Fibroblast of upper back skin (primary cell): ENCODE results near the gene ERN1.

Experiments used
- DNase-seq: peaks from one replicate; pipeline ENCODE4 v3.0.0-alpha.2; 2013

Gene ERN1

GRCh38 chr17:64056269-64057005, 73.5 kb downstream of the ERN1 start:
- no peak for DNase-seq

GRCh38 chr17:64055183-64056142, 74.5 kb downstream of the ERN1 start:
- DNase-seq, result no peak

DNA sequence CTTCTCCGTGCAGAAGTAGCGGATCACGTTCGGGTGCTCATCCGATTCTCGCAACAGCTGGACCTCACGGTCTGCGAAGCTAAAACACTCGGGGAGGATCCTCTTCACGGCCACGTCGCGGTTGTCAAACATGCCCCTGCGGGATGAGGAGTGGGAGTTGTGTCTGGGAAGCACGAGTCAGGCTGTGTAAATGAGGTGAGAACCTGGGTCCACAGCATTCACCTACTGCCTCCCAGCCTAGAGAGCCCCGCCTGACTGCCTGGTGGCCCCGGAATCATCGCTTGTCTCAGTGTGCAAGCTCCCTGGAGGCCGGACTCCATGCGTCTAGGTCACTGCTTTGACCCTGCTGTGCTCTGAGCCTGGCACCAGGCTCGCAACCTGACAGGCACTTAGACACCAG, 75.6 kb downstream of the ERN1 start:
- DNase-seq, result no peak

DNA sequence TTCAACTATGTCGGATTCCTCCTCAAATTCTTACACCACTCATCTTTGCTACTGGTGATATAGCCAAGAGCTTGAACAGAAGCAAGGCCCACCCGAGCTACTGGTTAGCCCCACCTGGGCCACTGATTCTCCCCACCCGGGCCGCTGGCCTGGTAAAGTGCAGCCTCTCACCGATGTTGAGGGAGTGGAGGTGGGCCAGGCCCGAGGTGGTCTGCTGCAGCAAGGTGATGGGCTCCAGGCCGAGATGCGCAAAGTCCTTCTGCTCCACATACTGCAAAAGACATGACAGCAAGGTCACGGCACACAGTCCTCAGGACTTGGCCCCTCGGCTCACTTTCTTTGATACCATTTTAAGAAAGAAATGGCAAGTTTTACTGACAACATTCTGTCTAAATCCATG, 76.8 kb downstream of the ERN1 start:
- no peak for DNase-seq

- no peak for DNase-seq
Observed at GRCh38 chr17:64051153-64051552, 78.8 kb downstream of the ERN1 start.

DNA sequence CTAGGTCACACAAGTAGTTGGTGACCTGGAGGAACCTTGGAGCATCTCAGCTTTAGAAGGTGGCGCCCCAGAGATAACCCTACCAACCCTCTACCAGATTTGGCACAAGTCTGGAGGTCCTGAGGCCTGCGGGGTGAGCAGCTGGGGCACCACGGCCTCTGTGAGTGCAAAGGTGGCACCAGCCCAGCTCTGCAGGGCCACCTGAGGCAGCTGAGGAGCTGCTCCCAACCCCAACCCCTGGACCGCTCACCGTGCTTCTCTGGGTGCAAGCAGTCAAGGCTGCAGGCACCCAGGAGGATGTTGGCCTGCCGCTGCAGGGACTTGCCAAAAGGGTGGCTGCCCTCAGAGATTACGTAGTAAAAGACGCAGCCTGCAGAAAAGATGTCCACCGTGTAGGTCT, 81.1 kb downstream of the ERN1 start:
- no peak for DNase-seq

GRCh38 chr17:64045176-64045575, 84.8 kb downstream of the ERN1 start:
- no peak for DNase-seq

DNA sequence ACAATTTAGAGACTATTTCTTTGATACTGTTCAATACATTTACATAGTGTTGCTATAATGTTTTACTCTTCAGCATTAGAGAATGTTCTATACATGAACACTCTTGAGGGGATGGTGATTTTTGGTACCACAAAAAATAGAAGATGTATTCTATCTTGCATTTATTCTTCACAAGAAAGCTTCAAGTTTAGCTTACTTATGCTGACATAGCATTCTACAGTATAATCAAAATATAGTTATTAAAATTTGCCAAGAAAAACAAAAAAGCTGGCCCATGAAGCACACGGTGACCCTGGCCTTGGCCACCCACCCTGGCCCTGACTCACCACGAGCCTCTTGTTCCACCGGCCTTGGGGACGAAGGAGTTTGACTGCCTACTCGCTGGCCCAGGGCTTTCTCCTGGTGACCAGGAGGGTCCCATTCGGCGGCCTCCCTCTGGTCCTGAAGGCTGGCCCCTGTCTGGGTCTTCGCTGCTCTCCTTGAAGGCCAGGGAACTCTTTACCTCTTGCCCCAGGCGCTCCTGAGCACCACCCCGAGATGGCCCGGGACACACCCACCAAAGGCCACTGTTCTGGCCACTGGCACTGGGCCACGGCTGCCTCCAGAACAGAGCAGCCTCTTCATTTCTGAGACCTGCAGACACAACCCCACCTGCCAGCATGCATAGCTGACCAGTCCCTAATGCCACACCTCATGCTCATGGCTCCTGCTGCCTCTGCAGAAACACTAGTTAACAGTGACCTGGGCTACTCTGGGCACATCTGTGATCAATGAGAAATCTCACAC, 87.1 kb downstream of the ERN1 start:
- DNase-seq, result no peak

- DNase-seq, result no peak
Observed at GRCh38 chr17:64041912-64042311, 88.0 kb downstream of the ERN1 start.

GRCh38 chr17:64040206-64040605, 89.7 kb downstream of the ERN1 start:
- DNase-seq, result no peak

DNA sequence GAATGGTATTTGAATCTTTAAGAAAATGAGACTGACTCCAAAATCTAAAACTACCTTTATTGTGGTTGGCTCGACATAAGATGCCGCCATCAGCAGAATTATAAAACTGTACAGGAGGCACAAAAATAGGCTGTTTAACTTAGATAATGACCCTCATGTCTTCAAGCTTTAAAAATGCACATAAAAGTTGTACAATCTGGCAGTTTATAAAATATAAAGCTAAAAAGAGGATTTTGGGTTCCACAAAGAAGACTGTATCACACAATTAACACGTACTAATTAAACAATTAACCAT, 90.9 kb downstream of the ERN1 start:
- no peak for DNase-seq

DNA sequence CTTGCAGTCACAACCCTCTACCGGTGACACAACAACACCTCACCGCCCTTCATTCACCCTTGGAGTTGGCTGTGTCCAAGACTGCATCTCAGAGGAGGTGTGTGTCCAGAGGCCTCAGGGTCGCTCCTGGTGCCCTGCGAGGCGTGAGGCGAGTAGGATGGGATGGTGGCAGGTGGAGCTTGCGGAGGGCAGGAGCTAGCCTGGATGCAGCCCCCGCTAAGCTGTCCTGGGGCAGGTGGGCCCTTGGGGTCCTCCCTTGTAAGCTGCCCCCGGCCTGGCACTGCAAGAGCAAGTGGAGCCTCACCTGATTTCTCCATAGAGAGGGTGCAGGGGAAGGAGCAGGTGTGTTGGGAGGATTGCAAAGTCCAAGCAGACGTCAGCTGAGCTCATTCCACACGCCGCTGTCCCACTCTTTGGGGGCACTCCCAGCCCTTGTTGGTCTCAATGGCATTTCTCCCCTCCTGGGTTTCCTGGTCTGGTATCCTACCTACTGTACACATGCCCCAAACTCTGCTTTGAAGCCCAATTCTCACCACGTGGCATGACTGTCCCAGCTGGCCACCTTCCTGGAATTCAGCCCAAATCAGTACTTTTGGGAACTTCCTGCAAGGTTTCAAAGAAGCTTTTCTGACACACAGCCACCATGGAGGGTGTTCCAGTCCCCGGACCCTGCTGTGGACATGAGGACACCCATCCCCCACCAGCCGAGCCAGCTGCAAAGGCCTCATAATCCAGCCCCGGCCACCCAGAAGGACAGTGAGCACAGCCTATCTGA, 91.4 kb downstream of the ERN1 start:
- DNase-seq, result no peak

GRCh38 chr17:64037802-64038201, 92.1 kb downstream of the ERN1 start:
- no peak for DNase-seq

DNA sequence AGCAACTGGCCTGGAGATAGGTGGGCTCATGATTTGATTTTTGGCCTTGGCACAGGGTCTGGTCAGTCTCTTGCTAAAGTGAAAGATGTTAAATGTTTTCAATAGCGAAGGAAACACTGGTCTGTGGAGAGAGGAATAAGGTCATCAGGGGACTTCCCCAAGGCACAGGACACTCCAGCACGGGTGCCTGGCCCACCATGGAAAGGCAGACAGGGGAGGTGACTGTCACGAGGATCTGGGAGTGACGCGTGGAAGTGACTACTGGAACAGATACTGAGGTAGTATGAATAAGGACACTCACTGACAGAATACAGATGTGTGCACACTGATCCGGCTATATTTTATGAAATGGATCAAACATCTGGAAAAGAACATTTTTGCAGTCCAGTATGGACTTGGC, 92.8 kb downstream of the ERN1 start:
- no peak for DNase-seq

DNA sequence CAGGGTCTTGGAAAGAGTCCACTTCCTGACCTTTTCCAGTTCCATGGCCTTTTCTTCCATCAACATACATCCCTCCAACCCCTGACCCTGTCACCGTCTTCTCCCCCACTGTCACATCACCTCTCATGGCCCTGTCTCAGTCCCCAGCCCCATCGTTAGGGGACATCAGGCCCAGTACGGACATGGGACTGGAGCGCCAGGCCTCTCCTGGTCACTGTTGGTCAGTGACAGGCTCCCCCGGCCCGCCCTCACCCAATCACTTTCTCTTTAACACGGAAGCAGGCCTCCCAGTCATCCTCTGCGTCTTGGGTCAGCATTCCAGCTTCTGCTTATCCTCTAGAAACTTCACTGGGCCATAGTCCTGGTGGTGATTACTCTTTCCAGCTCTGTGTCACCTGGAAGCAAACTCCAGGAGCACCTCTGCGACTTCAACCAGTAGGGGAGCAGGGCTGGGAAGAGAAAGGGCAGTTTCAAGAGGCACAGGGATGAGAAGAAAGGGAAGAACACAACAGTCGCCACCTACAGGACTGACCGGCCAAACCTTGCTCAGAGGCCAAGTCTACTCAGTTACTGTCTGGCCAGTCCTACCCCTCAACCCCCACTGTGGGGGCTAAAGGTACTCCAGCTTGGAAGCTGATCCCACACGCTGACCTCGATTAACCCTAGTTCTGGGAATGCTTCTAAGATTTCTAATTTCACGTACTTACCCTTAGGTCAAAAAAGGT, 93.6 kb downstream of the ERN1 start:
- DNase-seq, result no peak

DNA sequence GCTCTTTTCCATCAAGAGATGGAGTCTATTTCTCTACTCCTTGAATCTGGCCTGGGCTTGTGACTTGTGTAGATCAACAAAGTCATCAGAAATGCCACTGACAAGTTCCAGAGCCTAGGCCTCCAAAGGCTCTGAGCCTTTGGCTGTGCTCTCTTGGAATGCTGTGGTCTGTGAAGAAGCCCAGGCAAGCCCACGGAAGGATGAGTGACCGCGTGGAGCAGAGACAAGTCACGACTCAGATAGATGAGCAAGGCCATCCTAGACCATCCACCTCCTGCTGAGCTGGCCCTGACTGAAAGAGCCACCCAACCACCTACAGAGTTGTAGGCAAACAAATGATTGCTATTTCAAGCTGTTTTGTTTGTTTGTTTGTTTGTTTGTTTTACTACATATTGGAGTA, 97.9 kb downstream of the ERN1 start:
- DNase-seq, result peak; percentile 31

- DNase-seq, result peak; percentile 58
Observed at GRCh38 chr17:64028874-64029464, 101.0 kb downstream of the ERN1 start.

DNA sequence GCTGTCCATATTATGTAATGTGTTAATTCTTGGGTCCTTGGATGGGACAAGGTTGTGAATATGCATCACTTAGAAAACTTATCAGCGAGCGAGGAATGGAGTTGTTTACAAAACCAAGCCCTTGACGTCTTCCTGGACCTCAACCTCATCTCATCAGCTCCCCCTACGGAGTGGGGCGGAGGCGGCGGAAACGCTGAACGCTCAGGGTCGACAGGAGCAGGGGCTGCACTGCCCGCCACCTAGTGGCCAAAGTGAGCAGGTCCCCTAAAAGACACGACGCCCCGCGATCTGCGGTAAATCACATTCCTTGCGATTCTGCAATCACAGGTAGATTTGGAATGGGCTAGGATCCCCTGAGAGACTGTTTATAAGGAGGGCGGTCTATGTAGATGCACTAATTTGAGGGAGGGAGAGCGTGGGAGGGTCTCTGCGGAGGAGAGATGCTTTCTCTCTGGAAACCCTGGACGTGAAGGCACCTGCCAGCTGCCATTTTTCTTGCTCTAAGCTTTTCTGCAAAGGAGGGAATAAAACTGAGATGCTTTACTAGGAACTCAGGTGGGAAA, 104.1 kb downstream of the ERN1 start:
- peak; percentile 66 for DNase-seq

- peak; percentile 14 for DNase-seq
Observed at GRCh38 chr17:64024781-64025731, 104.9 kb downstream of the ERN1 start.

DNA sequence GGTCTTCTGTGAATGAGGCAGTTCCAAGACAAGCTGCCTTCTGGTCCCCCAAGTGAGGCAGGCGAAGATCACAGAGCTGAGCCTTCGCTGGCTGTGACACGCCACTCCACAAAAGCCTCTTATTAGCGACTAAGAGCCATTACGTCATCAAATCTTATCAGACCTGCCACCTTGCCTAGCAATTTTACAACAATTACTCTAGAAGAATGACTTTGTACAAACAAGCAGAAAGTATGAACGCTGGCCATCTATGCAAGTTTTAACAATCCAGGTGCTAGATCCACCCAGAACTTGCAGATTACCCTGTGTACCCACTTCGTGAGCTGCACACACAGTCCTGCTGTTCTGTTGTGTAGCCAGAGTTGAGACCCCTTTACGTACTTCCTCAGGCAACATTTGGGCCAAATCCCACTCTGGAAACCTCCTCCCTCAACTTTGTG, 105.7 kb downstream of the ERN1 start:
- no peak for DNase-seq
